DMS114 treated with DMSO at 0.1 percent for 48 hours (cell line): ENCODE measurements around the gene DACT2.
"Not testable (repeated sequence)": the region's sequence is repeated elsewhere in the genome, so short reads cannot be mapped to it uniquely, and the experiment has no call there.

Experiments used
- DNase-seq: peaks from one replicate; lab custom pipeline; 2025; ENCODE audit not compliant: unreplicated experiment; lab: John Stamatoyannopoulos, UW

The DACT2 gene

GRCh38 chr6:168326294-168327261, 7.0 kb upstream of the DACT2 start:
- no peak for DNase-seq

DNA sequence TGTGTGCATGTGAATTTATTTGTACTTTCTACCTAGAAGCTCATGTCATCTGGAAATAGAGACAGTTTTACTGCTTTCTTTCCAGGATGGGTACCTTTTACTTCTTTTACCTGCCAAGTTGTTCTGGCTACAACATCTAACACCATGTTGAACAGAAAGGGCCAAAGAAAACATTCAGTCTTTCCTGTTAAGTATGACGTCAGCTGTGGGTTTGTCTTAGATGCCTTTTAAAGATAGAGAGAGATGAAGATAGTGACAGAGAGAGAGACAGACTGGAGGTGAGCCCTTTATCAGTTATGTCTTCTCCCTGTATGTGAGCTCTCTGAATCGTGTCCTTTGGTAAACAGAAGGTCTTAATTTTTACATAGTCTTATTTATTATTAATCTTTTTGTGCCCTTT, 3.4 kb upstream of the DACT2 start:
- no peak for DNase-seq

DNA sequence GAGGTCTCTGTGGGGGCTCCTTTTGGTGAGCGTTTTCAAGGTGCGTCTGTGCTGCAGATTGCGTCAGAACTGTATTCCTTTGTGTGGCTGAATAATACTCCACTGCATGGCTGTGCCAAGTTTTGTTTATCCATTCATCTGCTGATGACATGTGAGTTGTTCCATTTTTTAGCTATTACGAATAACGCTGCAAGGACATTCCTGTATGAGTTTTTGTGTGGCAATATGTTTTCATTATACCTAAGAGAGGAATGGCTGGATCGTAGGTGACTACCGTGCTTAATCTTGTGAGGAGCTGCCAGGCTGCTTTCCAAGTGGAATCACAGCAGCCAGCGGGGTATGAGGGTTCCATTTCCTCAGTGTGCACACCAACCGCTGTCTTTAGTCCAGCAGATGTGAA, 1.1 kb upstream of the DACT2 start:
- no peak for DNase-seq

DNA sequence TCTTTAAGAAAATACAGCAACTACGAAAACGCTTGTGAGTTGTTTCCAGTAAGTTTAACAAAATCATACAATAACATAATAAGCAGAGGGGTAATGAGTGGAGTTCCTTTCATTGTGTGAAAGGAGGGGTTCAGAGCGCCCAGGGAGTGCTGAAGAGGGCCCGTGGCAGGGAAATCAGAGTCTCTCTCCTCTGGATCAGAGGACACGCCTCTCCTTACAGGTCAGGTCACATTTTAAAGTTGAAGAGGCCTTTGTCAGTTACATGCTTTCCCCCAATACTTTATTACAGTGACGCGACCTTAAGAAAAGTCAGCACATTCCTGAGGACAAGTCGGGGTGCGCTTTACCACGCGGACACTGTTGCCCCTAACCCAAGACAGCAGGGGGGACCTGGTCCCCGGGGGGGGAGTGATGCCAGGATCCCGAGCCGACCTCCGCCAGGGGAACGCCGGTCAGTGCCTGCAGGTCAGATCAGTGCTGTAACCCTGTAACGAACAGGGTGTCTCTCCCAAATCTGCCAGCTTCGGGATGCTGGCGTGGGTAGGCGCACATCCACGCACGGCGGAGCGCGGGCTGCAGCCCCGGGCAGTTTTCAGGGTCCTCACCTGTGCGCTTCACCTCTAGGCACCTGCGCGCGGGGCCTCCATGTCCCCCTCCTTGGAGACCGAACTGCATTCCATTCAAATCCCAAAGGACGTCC, 848 bp downstream of the DACT2 start:
- no peak for DNase-seq

- DNase-seq: no peak
These were observed 1.5 kb downstream of the DACT2 start for GRCh38 chr6:168318090-168318489.

DNA sequence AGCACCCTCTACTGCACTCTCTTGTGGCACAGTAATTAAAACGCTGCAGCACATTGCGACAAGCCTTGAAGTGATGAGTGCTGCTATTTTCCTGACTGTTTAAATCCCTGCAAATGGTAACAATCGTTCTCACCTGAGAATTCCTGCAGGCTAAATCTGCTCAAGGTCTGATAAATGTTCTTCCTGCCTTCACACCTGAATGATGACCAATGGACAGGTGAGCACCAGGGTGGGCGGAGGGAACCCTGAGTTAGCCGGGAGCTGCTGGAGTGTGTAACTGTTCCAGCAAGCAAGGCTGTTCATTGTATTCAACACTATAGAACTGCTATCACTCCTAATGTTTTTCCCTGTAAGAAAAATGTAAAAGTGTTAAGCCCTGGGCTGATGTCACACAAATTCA, 4.0 kb downstream of the DACT2 start:
- no peak for DNase-seq

- DNase-seq: no peak
These were observed 4.6 kb downstream of the DACT2 start for GRCh38 chr6:168314948-168315347.

GRCh38 chr6:168314021-168314420, 5.6 kb downstream of the DACT2 start:
- DNase-seq: no peak

- DNase-seq: no peak
These were observed 6.1 kb downstream of the DACT2 start for GRCh38 chr6:168313431-168314011.

DNA sequence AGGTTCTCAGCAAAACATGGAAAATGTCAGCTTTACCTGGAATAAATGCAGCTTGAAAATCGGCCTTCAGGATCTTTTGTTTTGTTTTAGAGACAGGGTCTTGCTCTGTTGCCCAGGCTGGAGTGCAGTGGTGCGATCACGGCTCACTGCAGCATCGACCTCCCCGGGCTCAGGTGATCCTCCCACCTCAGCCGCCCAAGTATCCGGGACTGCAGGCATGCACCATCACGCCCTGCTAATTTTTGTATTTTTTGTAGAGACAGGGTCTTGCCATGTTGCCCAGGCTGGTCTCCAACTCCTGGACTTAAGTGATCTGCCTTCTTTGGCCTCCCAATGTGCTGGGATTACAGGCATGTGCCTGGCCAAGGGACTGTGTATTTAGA, 7.5 kb downstream of the DACT2 start:
- not testable (repeated sequence) for DNase-seq

- DNase-seq: no peak
These were observed 8.0 kb downstream of the DACT2 start for GRCh38 chr6:168311410-168312124.

- no peak for DNase-seq
These were observed 8.6 kb downstream of the DACT2 start for GRCh38 chr6:168310945-168311344.

GRCh38 chr6:168310403-168310802, 9.2 kb downstream of the DACT2 start:
- no peak for DNase-seq

DNA sequence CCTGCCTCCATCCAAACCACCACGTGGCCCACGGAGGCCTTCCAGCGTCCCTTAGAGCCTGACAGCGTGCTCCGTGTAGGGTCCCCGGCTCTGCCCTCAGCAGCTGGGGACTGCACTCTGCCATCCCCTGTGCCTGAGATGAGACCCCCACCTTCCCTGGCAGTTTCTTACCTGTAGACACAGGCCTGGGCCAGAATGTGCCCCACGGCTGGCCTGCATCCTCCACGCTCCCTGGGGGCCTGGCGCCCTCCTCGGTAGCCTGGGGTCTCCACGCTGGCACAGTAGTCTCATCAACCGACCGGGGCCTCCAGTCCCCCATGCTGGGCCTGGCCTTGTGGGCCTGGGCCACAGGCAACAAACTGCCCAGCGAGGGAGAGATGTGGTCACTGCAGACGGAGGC, 9.6 kb downstream of the DACT2 start:
- no peak for DNase-seq

GRCh38 chr6:168309183-168309582, 10.4 kb downstream of the DACT2 start:
- no peak for DNase-seq

- DNase-seq: no peak
These were observed 11.0 kb downstream of the DACT2 start for GRCh38 chr6:168308390-168309144.

- DNase-seq: no peak
These were observed 11.9 kb downstream of the DACT2 start for GRCh38 chr6:168307695-168308021.

- DNase-seq: no peak
These were observed 12.4 kb downstream of the DACT2 start for GRCh38 chr6:168307015-168307694.

DNA sequence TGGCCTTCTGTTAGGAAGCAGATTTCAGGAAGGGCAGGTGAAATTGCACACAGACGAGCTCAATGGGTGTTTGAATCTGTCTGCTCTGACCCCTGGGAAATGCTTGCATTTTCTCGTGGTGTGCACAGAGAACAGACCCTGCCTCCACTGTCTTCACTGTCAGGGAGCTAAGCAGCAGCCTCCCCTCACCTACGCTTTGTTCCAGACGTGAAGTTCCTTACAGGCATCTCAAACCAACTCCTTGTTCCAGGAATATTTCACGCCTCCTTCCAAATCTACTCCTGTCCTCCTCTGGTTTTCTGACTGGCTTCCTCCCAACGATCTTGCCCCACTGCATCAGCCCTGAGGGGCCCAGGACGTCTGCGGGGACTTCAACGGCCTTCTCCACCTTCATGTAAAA, 13.7 kb downstream of the DACT2 start:
- DNase-seq: no peak

DNA sequence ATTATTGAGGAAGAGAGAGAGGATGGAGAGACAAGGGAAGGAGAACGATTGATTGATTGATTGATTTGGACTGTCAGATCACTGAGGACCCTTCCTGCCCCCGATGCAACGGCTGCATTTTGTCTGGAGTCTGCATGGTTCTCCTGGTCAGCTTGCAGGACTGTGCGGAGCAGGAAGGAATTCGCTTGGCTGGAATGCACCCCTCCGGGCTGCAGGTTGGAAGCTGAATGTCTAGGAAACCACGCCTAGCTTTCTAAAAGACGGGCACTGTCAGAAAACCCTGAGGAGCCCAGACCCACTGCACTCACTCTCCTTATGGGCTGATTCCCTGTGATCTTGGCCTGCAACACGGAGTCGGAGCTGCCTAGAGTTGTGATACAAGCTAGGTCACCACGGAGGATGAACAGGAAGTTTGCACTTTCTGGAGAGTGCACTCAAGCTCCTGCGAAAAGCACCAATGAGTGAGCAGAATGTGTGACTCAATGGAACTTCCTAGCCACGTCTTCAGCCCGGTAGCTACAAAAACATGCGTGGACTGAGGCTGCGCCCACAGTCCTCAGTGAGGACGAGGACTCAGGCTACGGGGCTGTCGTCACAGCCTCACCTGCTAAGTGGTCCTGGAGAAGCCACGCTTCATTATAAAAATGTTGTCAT, 14.4 kb downstream of the DACT2 start:
- DNase-seq: no peak
